HG02571 (cell line): ENCODE results near the gene S100A1.
A peak's percentile ranks its signal among the peaks of the same experiment; 100 is the strongest.
"Not testable (repeated sequence)": the region's sequence is repeated elsewhere in the genome, so short reads cannot be mapped to it uniquely, and the experiment has no call there.

Source experiments
- ATAC-seq: cut with Tn5 transposase; IDR thresholded peaks from one replicate; pipeline ENCODE4 v1.9.1; 2021; ENCODE audit warnings: mild to moderate bottlenecking, moderate library complexity; ENCODE audit not compliant: unreplicated experiment

The S100A1 gene

DNA sequence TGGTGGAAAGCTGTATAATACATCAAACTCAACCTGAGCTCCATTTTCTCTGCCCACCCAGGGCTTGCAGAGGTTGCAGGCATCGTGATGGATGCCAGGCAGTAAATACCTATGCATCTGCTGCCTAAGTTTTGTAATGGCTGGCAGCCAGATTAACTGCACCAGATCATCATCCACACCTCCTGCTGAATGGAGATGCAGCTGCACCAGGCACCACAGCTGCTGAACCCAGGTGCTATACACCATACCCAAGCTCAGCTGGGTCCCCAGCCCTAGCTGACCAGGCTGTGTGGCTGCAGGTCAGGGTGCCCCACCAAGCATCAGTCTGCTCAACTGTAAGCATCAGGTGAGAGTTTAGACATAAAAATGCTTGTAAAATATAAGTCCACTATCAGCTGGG lies 23.5 kb downstream of the S100A1 start:
- no peak for ATAC-seq

DNA sequence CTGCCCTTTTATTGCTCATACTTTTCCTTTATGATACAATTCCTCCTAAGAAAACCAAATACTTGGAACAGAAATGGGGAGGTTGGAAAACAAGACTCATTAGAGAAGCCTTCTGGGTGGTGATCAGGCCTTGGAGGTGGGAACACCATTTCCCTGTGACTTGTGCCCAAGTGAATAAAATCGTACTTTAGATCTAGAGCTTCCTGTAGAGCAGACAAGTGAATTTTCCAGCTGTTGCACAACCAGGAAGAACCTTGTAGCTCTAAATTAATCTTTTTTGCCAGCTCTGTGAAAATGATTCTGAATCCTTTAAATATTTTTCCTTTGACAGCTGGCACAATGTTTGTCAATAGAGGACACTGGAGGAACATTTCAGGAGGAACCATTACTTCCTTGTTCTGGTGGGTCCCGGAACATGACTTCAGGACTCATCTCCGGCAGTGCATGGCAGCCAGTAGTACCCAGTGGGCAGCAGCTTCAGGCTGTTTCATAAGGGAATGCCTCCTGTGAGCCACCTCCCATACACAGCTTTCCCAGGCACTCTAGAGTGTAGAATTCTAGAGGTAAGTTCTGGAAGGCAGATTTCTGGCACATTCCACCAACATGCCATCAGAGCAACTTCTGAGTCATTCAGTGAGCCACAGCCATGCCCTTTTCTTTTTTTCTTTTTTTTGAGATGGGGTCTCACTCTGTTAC lies 24.7 kb downstream of the S100A1 start:
- ATAC-seq, result no peak

DNA sequence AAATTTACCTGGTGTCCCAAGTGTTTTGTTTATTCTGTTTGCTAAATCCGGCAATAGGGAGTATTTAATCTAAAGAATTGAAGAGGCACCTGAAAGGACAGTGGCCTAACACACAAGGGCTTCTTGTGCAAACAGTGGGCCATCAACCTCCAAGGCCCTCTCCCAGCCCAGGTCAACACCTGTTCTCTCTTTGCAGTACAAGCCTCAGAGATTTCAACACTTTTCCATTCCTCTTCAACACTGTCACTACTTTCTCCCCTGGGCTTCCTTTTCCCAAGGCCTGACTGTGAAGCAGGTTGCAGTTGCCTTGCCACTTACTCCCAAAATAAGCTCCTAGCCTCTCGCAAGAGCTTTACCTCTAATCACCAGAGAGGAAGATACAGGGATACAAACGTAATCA lies 27.1 kb downstream of the S100A1 start:
- no peak for ATAC-seq

DNA sequence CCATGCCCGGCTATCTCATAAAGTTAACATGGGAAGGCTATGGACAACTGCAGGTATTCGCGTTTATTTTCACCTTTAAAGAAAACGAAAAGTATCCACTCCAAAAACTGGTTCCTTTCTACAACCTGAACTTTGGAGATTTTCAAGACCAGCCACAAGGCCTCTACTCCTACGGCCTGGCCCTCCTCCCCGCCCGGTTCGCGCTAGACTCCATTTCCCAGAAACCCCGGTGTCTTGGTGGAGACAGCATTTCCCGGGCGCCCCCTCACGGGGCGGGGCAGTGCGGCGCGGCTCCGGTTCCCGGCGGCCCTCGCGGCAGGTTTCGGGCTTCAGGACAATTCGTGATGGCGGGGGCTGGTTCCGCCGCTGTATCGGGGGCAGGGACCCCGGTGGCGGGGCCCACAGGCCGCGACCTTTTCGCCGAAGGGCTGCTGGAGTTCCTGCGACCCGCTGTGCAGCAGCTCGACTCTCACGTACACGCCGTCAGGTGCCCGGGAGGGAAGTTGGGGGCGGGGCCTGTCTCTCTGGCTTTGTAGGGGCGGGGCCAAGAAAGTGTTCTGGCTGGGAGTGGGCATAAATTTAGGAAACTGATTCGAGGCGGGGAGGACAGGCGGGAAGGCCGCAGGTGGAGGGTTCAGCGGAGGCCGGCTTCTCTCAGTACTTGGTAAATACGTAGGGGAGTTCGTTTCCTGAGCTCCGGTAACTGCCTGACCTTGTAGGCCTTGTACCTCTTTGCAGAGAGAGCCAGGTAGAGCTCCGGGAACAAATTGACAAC lies 30.4 kb downstream of the S100A1 start, which contains the start of gene SNAPIN:
Gene SNAPIN (plus strand): TSS at position 304 of the 775 bp plus-strand sequence. CDS start 41 bp downstream, at position 345.
- peak; percentile 89 for ATAC-seq

DNA sequence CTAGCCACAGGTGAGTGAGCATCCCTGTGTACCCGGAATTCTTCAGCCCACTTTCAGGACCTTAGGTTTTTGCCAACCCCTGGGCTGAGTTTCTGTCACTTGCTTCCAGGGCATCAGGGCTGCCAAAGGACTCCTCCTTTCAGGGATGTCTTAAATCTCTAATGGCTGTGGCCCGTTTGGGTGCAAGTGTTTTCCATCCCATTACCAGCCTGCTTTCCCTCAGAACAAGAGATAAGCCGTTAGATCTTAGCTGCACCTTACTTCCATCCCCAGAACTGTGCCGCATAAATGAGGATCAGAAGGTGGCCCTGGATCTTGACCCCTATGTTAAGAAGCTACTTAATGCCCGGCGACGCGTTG lies 30.9 kb downstream of the S100A1 start:
- no peak for ATAC-seq

DNA sequence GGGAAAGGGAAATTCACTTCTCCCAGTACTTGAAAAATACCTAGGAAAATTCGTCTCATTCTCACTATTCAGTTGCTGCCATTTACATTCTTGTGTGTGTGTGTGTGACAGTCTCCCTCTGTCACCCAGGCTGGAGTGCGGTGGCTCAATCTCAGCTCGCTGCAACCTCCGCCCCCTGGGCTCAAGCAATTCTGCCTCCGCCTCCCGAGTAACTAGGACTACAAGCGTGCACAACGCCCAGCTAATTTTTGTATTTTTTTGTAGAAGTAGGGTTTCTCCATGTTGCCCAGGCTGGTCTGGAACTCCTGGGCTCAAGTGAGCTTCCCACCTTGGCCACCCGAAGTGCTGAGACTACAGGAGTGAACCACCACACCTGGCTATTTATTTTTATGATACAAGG lies 31.4 kb downstream of the S100A1 start:
- no peak for ATAC-seq

DNA sequence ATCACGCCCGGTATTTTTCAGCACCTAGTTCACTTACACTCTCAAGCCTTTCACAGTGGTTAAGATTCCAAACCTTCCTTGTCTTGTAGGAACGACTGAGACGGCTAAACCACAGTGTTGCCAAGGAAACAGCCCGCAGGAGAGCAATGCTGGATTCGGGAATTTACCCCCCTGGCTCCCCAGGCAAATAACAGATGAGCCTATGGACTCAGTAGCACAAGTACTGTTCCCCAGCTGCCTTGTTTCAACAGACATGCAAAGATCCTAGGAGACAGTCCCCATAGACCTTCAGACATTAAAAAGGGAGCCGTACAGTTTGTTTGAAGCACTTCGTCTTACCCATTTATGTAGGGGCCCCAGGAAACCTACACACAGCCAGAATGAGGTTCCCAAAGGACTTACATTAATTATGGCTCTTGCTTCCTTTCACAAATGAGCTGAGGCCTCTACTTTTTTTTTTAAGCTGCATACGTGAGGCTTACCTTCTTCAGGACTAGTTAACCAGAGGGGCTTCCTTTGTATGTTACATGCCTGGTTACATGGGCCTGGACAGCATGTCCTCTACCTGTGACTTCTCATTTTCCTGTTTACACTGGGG lies 33.0 kb downstream of the S100A1 start:
- no peak for ATAC-seq

DNA sequence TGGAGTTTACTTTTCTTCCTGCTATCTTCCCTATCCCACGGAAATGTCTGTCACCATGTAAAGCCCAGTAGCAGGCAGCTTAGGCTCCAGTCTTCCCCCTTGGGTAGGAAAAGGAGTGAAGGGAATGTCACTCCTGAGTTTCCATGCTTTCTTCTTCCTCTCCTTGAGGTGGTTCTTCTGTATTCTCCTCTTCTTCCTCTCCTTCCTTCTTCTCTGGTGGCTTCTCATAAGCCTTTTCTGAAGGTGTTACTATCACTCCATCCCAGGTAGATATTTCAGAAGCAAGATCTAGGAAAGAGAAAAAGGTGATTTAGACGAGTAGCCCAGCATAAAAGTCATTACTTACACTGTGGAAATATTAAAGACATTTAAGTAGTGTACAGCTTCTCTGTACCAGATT lies 34.0 kb downstream of the S100A1 start:
- no peak for ATAC-seq

DNA sequence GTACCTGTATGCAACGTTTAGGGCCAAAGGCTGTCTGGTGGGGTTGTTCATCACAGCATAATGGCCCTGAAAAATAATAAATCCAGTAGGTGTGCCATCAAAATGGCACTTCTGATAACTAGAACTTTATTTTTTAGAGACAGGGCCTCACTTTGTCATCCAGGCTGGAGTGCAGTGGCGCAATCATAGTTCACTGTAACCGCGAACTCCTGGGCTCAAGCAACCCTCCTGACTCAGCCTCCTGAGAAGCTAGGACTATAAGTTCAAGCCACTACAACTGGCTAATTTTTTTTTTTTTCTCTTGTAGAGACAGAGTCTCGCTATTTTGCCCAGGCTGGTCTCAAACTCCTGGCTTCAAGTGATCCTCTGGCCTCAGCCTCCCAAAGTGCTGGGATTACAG lies 35.0 kb downstream of the S100A1 start:
- ATAC-seq, result no peak

DNA sequence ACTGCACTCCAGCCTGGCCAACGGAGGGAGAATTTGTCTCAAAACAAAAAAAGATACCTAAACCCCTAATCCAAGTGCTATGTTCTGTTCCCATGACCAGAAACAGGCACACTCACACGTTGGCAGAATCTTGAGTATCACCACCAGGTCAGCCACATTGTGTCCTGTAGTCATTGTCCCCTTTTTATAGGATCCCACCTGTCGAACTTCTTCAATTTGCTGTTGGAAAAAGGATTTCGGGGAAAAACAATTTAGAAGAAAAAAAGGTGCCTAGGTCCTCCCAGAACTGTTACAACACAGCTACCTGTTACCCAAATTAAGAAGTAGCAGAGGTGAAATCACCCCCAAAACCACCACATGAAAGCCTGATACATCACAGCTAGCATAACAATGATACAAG lies 39.2 kb downstream of the S100A1 start:
- no peak for ATAC-seq

DNA sequence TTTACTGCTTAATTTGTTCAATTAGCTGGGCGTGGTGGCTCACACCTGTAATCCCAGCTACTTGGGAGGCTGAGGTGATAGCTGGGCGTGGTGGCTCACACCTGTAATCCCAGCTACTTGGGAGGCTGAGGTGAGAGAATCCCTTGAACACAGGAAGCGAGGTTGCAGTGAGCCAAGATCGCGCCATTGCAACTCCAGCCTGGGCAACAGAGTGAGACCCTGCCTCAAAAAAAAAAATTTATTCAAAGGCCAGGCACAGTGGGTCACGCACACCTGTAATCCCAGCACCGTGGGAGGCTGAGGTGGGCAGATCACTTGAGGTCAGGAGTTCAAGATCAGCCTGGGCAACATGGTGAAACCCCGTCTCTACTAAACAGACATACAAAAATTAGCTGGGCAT lies 40.4 kb downstream of the S100A1 start:
- ATAC-seq, result not testable (repeated sequence)

DNA sequence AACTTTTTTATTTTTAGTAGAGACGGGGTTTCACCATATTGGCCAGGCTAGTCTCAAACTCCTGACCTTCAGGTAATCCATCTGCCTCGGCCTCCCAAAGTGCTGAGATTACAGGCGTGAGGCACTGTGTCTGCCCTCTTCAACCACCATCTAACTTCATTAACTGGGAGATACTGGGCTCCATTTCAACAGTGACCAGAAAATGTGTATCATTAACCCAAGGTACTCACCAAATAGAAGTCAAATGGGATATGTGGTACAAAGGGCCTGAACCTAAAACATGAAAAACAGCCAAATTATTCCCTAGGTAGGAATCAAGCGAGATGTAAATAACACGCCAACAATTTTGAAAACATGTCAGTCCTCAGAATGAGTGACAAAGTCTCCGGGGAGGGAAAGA lies 41.4 kb downstream of the S100A1 start:
- ATAC-seq, result no peak

DNA sequence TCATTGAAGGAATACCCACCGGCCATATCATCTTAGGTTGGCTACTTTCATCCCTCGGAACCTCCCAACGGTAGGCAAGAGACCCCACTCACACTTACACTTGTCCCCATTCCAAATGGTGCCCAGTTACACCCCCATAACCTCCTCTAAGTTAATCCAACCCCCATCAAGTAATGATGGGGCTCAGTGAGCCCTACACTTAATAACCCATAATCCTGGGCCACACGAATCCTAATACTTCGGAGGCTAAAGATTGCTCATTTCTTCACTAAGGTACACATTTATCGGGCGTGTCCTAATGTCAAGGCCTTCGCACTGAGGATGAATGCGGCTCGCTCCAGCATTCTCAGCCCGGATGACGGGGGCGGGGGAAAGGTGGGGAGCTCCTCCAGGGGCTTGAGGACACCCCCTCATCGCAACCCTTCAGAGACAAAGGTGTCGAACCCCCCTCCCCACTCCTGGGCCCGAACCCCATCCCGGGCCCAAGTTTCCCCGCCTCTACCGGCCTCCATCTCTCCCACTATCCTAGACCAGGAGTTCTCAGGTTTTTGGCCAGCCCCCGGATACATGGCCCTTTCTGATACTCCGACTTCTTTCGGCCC lies 42.1 kb downstream of the S100A1 start:
- ATAC-seq, result peak; percentile 11

DNA sequence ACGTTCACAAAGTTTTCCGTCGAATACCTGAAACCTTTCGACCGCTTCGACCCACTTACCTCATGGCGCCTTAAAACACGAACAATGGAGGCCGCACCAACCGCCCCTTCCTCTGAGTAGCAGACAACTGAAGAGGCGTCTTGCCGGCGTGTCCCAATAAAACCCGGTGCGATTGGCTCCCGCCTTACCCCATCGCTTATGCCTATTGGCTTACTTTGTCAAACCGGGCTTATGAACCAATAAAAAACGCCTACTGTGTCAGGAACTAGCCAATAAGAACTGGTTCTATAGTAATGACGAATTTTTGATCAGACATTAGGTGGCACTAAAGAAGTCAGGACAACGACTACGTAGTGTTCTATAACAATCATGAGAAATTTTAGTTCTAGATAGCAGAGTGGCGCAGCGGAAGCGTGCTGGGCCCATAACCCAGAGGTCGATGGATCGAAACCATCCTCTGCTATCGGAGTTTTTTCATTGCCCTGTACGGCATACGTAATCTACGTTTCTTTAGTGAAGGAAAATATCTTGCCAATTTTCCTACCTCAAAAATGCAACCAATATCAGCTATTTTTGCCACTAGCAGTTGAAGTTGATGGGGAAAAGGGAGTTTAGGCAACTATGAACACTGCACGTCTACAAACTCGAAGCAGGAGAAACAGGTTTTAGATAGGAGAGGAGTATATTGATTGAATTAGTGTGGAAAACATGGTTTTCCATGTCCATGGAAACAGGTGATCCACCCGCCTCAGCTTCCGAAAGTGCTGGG lies 42.8 kb downstream of the S100A1 start, which contains the start of gene ILF2:
Gene ILF2 (minus strand): TSS at position 135 of the 769 bp plus-strand sequence. CDS start 71 bp downstream, at position 64.
- peak; percentile 90 for ATAC-seq

DNA sequence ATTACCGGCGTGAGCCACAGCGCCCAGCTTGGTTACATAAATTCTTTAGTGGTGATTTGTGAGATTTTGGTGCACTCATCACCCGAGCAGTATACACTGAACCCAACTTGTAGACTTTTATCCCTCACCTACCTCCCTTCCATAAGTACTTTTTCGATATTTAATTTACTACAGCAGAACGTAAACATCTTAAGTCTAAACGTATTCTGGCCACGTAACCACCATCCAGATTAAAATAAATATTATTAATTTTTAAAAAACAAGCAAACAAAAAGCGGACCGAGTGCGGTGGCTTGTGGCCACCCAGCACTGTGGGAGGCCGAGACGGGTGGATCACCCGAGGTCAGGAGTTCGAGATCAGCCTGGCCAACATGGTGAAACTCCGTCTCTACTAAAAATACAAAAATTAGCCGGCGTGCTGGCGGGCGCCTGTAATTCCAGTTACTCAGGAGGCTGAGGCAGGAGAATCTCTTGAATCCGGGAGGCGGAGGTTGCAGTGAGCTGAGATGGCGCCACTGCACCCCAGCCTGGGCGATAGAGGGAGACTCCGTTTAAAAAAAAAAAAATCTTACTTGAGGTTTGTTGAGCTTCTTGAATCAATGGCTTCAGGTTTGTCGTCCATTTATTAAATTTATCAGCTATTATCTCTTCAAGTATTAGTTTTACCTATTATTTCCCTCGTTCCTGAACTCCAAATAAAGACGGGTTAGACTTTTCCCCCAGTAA lies 43.6 kb downstream of the S100A1 start:
- ATAC-seq, result peak; percentile 16

DNA sequence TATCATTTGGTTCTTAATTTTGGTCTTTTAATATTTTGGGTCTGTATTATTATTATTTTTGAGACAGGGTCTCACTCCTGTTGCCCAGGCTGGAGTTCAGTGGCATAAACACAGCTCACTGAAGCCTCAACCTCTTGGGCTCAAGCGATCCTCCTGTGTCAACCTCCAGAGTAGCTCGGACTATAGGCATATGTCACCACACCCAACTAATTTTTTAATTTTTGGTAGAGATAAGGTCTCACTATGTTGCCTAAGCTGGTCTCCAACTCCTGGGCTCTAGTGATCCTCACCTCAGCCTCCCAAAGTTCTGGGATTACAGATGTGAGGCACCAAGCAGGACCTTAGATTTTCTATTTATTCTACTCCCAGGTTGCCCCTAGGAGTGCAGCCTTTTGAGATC lies 45.3 kb downstream of the S100A1 start:
- no peak for ATAC-seq

DNA sequence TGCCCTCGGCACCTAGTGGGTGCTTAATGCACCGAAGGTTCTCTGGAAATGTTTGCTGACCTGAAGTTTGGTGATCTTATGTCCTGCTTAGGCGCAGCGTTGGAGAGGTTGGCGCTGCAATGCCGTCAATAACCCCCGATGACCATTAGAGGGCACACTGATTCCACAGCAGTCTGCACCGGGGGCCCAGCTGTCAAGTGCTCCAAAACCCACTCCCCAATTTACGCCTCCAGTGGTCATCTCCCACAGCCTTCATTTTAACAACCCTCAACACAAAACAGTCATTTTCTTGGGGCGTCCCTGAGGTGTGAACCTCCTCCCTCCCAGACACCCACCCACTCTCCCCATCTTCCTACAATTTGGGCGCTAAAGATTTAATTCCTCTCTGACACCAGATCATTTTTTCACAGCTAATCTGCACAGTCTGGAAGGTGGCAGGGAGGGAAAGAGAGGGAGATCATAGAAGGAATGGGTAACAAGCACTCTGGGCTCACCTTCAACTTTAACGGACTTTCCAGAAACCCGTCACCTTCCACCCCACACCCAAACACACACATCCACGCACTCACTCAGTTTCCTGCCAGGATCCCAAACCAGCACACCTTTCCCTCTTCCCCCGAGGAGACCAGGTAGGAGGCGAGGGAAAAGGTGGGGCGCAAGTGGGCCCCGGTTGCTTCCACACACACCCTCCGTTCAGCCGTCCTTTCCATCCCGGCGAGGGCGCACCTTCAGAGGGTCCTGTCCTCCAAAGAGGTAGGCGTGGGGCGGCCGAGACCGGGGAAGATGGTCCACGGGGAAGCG lies 49.7 kb downstream of the S100A1 start:
- no peak for ATAC-seq

DNA sequence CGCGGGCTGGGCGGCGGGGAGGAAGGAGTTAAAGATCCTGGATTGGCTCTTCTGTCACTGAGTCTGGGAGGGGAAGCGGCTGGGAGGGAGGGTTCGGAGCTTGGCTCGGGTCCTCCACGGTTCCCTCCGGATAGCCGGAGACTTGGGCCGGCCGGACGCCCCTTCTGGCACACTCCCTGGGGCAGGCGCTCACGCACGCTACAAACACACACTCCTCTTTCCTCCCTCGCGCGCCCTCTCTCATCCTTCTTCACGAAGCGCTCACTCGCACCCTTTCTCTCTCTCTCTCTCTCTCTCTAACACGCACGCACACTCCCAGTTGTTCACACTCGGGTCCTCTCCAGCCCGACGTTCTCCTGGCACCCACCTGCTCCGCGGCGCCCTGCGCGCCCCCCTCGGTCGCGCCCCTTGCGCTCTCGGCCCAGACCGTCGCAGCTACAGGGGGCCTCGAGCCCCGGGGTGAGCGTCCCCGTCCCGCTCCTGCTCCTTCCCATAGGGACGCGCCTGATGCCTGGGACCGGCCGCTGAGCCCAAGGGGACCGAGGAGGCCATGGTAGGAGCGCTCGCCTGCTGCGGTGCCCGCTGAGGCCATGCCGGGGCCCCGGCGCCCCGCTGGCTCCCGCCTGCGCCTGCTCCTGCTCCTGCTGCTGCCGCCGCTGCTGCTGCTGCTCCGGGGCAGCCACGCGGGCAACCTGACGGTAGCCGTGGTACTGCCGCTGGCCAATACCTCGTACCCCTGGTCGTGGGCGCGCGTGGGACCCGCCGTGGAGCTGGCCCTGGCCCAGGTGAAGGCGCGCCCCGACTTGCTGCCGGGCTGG lies 50.5 kb downstream of the S100A1 start, which contains the start of gene NPR1:
Gene NPR1 (plus strand): TSS at position 170 of the 818 bp plus-strand sequence. CDS start 421 bp downstream, at position 591.
- no peak for ATAC-seq
